Esophagus squamous epithelium (tissue), 5 donors: Measurements from ENCODE around the gene HES1. TPM values are rescaled to one million over a fixed set of nuclear protein-coding genes. Genes with fewer than 3 reads are reported as not detected.

Experiments used
- DNase-seq: peaks from one replicate; lab custom pipeline; 2025; lab: John Stamatoyannopoulos, UW
- H3K27ac ChIP-seq, 4 donors: fragments of 200-600 bp; sonication (generic); one replicate each; pipeline ENCODE4 v1.5.1; 2016 to 2019; ENCODE audit warnings: mild to moderate bottlenecking in 1 of 4
- H3K27me3 ChIP-seq, 4 donors: fragments of 200-600 bp; sonication (generic); 1 replicate in 3 of 4; 2 replicates in 1 of 4; pipeline versions ENCODE4 v1.5.1 to v1.6.0; 2017 to 2021; ENCODE audit warnings: antibody characterized with exemption in 1 of 4
- H3K36me3 ChIP-seq, 3 donors: fragments of 200-600 bp; sonication (generic); one replicate each; pipeline ENCODE4 v1.5.1; 2016 to 2019
- H3K4me1 ChIP-seq, 3 donors: fragments of 200-600 bp; sonication (generic); one replicate each; pipeline ENCODE4 v1.5.1; 2017 to 2019
- H3K4me3 ChIP-seq, 4 donors: fragments of 200-600 bp; sonication (generic); 1 replicate in 3 of 4; 2 replicates in 1 of 4; pipeline ENCODE4 v1.5.1; 2016 to 2019; ENCODE audit warnings: mild to moderate bottlenecking in 2 of 4, moderate library complexity in 1 of 4
- H3K9me3 ChIP-seq, 3 donors: fragments of 200-600 bp; sonication (generic); one replicate each; pipeline ENCODE4 v1.5.1; 2016 to 2019
- CTCF ChIP-seq, 6 experiments: fragments of 450-650 bp in 4 of 6; fragments of 200-600 bp in 2 of 6; sonication (generic) in 2 of 6; IDR thresholded peaks; one replicate each; pipeline ENCODE4 v1.5.1; 2016 to 2019; ENCODE audit warnings: antibody characterized with exemption in 6 of 6, mild to moderate bottlenecking in 4 of 6, moderate library complexity in 4 of 6
- POLR2A ChIP-seq, 4 donors: fragments of 450-650 bp; IDR thresholded peaks; one replicate each; pipeline ENCODE4 v1.6.1; 2017; ENCODE audit warnings: antibody characterized with exemption in 4 of 4, mild to moderate bottlenecking in 4 of 4, moderate library complexity in 3 of 4
- WGBS, 2 donors: methylation state at CpG; one replicate each; pipeline ENCODE4 v1.1.5; 2018; 5-methylcytosine and 5-hydroxymethylcytosine counted together
- intact Hi-C: fragments of 100-400 bp; cut with DNase I; formaldehyde crosslinking; loops from one replicate; pipeline ENCODE4 v1.15.0; 2022
- total RNA-seq, 4 donors: library from RNA; depleted of rRNA; stranded (reverse); fragments of >200 nt; gene quantifications; one replicate each; pipeline ENCODE4 v1.1.0, GENCODE V29; 2016
- donor health status: DM: yes; HTN: yes; CAD: no.

Gene HES1
- total RNA-seq, 4 donors from 2014 or later, result 38.6 to 92.1 (median 75.4) TPM

DNA sequence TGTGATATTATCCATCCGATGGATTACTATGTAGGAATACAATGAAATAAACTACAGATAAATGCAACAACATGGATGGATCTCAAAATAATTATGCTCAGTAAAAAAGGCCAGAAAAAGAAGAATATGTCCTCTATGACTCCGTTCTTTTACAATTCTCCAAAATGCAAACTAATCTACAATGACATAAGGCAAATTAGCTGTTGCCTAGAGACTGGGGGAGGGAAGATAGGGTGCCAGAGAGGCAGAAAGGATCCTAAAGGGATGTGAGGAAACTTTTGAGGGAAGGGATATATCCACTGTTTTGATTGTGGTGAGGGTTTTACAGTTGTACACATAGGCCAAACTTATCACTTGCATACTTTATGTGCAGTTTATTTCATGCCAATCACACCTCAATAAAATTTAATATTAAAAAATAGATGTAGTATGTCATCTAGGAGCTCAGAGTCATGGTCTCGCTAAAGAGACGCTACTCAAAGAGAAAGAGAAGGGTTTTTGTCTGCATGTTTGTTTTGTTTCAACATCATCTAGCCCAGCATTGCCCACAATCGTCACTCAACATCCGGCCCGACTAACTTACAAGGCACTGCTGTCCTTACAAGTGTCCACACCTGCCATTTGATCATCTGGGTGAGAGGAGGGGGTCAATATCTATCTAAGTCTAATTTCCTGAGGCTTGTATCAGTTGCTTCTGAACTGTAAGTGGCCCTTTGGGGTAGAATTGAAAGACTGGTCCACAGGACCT lies 29.5 kb downstream of the HES1 start:
- Histone ChIP-seq H3K27ac (no peak overlapping the region), H3K27me3 (peaks cover 0 to 19% (median 0%) of the 10 kb centered on the region in 4 donors), H3K4me3 (no peak overlapping the region), H3K4me1 (peaks cover 8 to 35% (median 13%) of the 10 kb centered on the region in 3 donors), H3K9me3 (no peaks in the 10 kb centered on the region), H3K36me3 (no peaks in the 10 kb centered on the region)
- 84 to 85% methylated on average over 7 of the region's 7 CpGs for WGBS, 2 donors
- intact Hi-C loops, result no loop called here
- no peak for DNase-seq
- TF ChIP-seq CTCF (IDR thresholded peaks at IDR 0.05) (no peak), POLR2A (IDR thresholded peaks at IDR 0.05) (no peak)

GRCh38 chr3:194166682-194167479 lies 30.9 kb downstream of the HES1 start:
- Histone ChIP-seq H3K4me3 (peak overlapping the region in 1 of 4 donors; percentile 45), H3K27ac (no peak overlapping the region), H3K9me3 (no peaks in the 10 kb centered on the region), H3K36me3 (no peaks in the 10 kb centered on the region), H3K4me1 (peaks cover under 1 to 21% (median 7%) of the 10 kb centered on the region in 3 donors), H3K27me3 (peaks cover 0 to 14% (median 0%) of the 10 kb centered on the region in 4 donors)
- intact Hi-C loops, result no loop called here
- DNase-seq, result no peak
- no peak for TF ChIP-seq CTCF (IDR thresholded peaks at IDR 0.05)
- no peak for TF ChIP-seq POLR2A (IDR thresholded peaks at IDR 0.05)
- WGBS, 2 donors, result 32 to 53% methylated on average over 16 of the region's 16 CpGs

GRCh38 chr3:194167480-194168282 lies 31.7 kb downstream of the HES1 start:
- TF ChIP-seq CTCF (IDR thresholded peaks at IDR 0.05) (no peak), POLR2A (IDR thresholded peaks at IDR 0.05) (no peak)
- Histone ChIP-seq H3K4me3 (no peak overlapping the region), H3K4me1 (peaks cover 0 to 18% (median 7%) of the 10 kb centered on the region in 3 donors), H3K36me3 (no peaks in the 10 kb centered on the region), H3K9me3 (no peaks in the 10 kb centered on the region), H3K27me3 (peaks cover 0 to 12% (median 0%) of the 10 kb centered on the region in 4 donors), H3K27ac (no peak overlapping the region)
- intact Hi-C loops, result no loop called here
- no peak for DNase-seq
- 63 to 69% methylated on average over 5 of the region's 5 CpGs for WGBS, 2 donors

DNA sequence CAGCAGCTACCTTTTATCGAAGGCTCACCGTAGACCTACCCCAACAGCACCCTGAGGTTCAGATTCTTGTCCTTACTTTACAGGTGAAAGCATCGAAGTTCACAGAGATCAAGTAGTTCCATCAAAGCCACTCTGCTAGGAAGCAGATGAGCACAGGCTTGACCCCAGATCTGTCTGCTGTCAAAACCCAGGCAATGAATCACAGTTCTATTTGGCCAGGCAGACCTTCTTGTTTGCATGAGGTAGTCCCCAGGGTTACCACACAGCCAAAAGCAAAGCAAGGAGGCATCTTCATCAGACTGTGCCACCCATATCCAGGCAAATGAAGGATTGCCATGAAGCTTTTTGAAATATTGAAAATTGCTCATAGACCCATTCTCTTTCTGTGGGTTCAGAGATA lies 33.0 kb downstream of the HES1 start:
- Histone ChIP-seq H3K36me3 (no peaks in the 10 kb centered on the region), H3K4me1 (peaks cover 0 to 18% (median 7%) of the 10 kb centered on the region in 3 donors), H3K27me3 (peaks cover 0 to 12% (median 0%) of the 10 kb centered on the region in 4 donors), H3K27ac (no peak overlapping the region), H3K4me3 (no peak overlapping the region), H3K9me3 (no peaks in the 10 kb centered on the region)
- DNase-seq, result no peak
- intact Hi-C loops, result no loop called here
- WGBS, 2 donors, result 88% methylated on average over 3 of the region's 3 CpGs
- TF ChIP-seq POLR2A (IDR thresholded peaks at IDR 0.05), result no peak
- TF ChIP-seq CTCF (IDR thresholded peaks at IDR 0.05), result no peak
